H1 (cell line): ENCODE results near the gene TSKU. TPM values are rescaled to one million over a fixed set of nuclear protein-coding genes. Genes with fewer than 3 reads are reported as not detected.
A peak's percentile ranks its signal among the peaks of the same experiment; 100 is the strongest.

Experiments
- CTCF ChIA-PET: fragments of 300-600 bp; sonication (Branson Sonifier 250); formaldehyde crosslinking; loops from one replicate; lab custom pipeline; 2021; ENCODE audit not compliant: partially characterized antibody; lab: Charles Lee
- POLR2A ChIA-PET: fragments of 300-600 bp; sonication (Branson Sonifier 250); formaldehyde crosslinking; loops from one replicate; lab custom pipeline; 2021; ENCODE audit warnings: inconsistent platforms; ENCODE audit not compliant: partially characterized antibody; lab: Charles Lee
- DNase-seq, 2 experiments: peaks; one replicate each; pipeline versions ENCODE4 v3.0.0 to v3.0.0-alpha.2; 2010 to 2022; ENCODE audit warnings: low spot score in 2 of 2, low read depth in 1 of 2, mixed read lengths in 1 of 2
- FAIRE-seq: peaks from 2 replicates; lab custom pipeline; 2011; peaks lifted over from hg19 to GRCh38; lab: Jason Lieb, UNC
- H2AFZ ChIP-seq: 2 replicates; pipeline ENCODE4 v1.8.1; 2012; ENCODE audit warnings: low read length, inconsistent platforms
- H2AK5ac ChIP-seq: 2 replicates; pipeline ENCODE4 v1.6.1; 2013; ENCODE audit warnings: low read depth, low read length
- H2BK120ac ChIP-seq: replicated peaks from 2 replicates; pipeline ENCODE3; 2013; ENCODE audit warnings: low read depth, low read length, inconsistent platforms
- H2BK12ac ChIP-seq: 2 replicates; pipeline ENCODE4 v1.6.1; 2013; ENCODE audit warnings: low read depth, low read length
- H2BK15ac ChIP-seq: 2 replicates; pipeline ENCODE4 v1.6.1; 2013; ENCODE audit warnings: low read length
- H2BK20ac ChIP-seq: 2 replicates; pipeline ENCODE4 v1.6.1; 2013; ENCODE audit warnings: low read length
- H2BK5ac ChIP-seq: 2 replicates; pipeline ENCODE4 v1.6.1; 2013; ENCODE audit warnings: low read depth, low read length
- H3K14ac ChIP-seq: 2 replicates; pipeline ENCODE4 v1.6.1; 2013; ENCODE audit warnings: inconsistent platforms; ENCODE audit not compliant: insufficient read length
- H3K18ac ChIP-seq: 2 replicates; pipeline ENCODE4 v1.6.1; 2013; ENCODE audit warnings: low read length; ENCODE audit errors: extremely low read depth
- H3K23ac ChIP-seq: 2 replicates; pipeline ENCODE4 v1.6.1; 2013; ENCODE audit warnings: inconsistent platforms; ENCODE audit not compliant: insufficient read length
- H3K23me2 ChIP-seq: 2 replicates; pipeline ENCODE4 v1.6.1; 2013; ENCODE audit warnings: low read depth, low read length
- H3K27ac ChIP-seq: 2 replicates; pipeline ENCODE4 v1.6.1; 2011; ENCODE audit warnings: low read depth, low read length, inconsistent platforms
- H3K27me3 ChIP-seq, 4 experiments: replicated peaks in 1 of 4; 1 replicate in 1 of 4; 2 replicates in 3 of 4; pipeline versions ENCODE4 v1.6.1 to v1.8.1; 2011 to 2013; ENCODE audit warnings: low read length in 3 of 4, mild to moderate bottlenecking in 3 of 4, inconsistent platforms in 2 of 4, mixed read lengths in 2 of 4, moderate library complexity in 1 of 4; ENCODE audit not compliant: control insufficient read depth in 3 of 4, insufficient read depth in 3 of 4; ENCODE audit errors: extremely low read depth in 1 of 4
- H3K36me3 ChIP-seq, 4 experiments: 2 replicates each; pipeline versions ENCODE4 v1.6.1 to v1.8.1; 2011 to 2013; ENCODE audit warnings: mild to moderate bottlenecking in 4 of 4, low read length in 3 of 4, moderate library complexity in 2 of 4, control low read depth in 1 of 4, inconsistent platforms in 1 of 4; ENCODE audit not compliant: insufficient read depth in 4 of 4, control insufficient read depth in 2 of 4
- H3K4ac ChIP-seq: replicated peaks from 2 replicates; pipeline ENCODE3; 2013; ENCODE audit warnings: low read length, low read depth, mixed read lengths, inconsistent platforms; ENCODE audit not compliant: insufficient read length
- H3K4me1 ChIP-seq, 4 experiments: replicated peaks in 1 of 4; 1 replicate in 1 of 4; 2 replicates in 3 of 4; pipeline versions ENCODE4 v1.6.1 to v1.8.1; 2011 to 2013; ENCODE audit warnings: low read length in 3 of 4, inconsistent platforms in 2 of 4, mixed read lengths in 1 of 4; ENCODE audit not compliant: insufficient read depth in 4 of 4, control insufficient read depth in 3 of 4
- H3K4me2 ChIP-seq, 2 experiments: 2 replicates each; pipeline versions ENCODE4 v1.6.1 to v1.8.1; 2011 to 2013; ENCODE audit warnings: low read depth in 2 of 2, low read length in 2 of 2, control low read depth in 1 of 2, inconsistent platforms in 1 of 2, mild to moderate bottlenecking in 1 of 2; ENCODE audit not compliant: insufficient read depth in 1 of 2
- H3K4me3 ChIP-seq, 4 experiments: fragments of 200-600, 300-600 bp in 1 of 4; sonication (generic), shearing (Covaris generic), sonication (Bioruptor Twin) in 1 of 4; 2 replicates each; pipeline versions ENCODE4 v1.5.1 to v1.8.1; 2011 to 2016; ENCODE audit warnings: low read length in 4 of 4, low read depth in 3 of 4, control low read depth in 2 of 4, inconsistent platforms in 2 of 4, mild to moderate bottlenecking in 2 of 4, mixed read lengths in 1 of 4, moderate library complexity in 1 of 4; ENCODE audit not compliant: insufficient read depth in 2 of 4; ENCODE audit errors: extremely low read depth in 1 of 4
- H3K56ac ChIP-seq: replicated peaks from 2 replicates; pipeline ENCODE3; 2013; ENCODE audit warnings: low read depth, mild to moderate bottlenecking, mixed read lengths, low read length, inconsistent platforms; ENCODE audit not compliant: insufficient read length
- H3K79me1 ChIP-seq: 2 replicates; pipeline ENCODE4 v1.6.1; 2013; ENCODE audit warnings: low read depth, low read length, control low read depth
- H3K79me2 ChIP-seq, 2 experiments: 2 replicates each; pipeline versions ENCODE4 v1.6.1 to v1.8.1; 2012 to 2013; ENCODE audit warnings: low read length in 2 of 2, mild to moderate bottlenecking in 2 of 2, inconsistent platforms in 1 of 2; ENCODE audit not compliant: insufficient read depth in 2 of 2, control insufficient read depth in 1 of 2
- H3K9ac ChIP-seq, 4 experiments: replicated peaks in 1 of 4; 1 replicate in 1 of 4; 2 replicates in 3 of 4; pipeline versions ENCODE4 v1.6.1 to v1.8.1; 2011 to 2013; ENCODE audit warnings: low read depth in 3 of 4, low read length in 3 of 4, control low read depth in 2 of 4, mild to moderate bottlenecking in 2 of 4, moderate library complexity in 2 of 4, inconsistent platforms in 1 of 4; ENCODE audit errors: extremely low read depth in 1 of 4
- H3K9me3 ChIP-seq, 2 experiments: 2 replicates each; pipeline versions ENCODE4 v1.6.1 to v1.8.1; 2012 to 2013; ENCODE audit warnings: mild to moderate bottlenecking in 2 of 2, moderate library complexity in 2 of 2, control low read depth in 1 of 2, inconsistent platforms in 1 of 2, low read depth in 1 of 2, low read length in 1 of 2, mixed read lengths in 1 of 2; ENCODE audit not compliant: insufficient read depth in 2 of 2
- H4K20me1 ChIP-seq, 2 experiments: replicated peaks in 1 of 2; 2 replicates each; pipeline versions ENCODE3 to v1.8.1; 2011 to 2013; ENCODE audit warnings: inconsistent platforms in 2 of 2, low read length in 2 of 2, mild to moderate bottlenecking in 1 of 2; ENCODE audit not compliant: insufficient read depth in 2 of 2, control insufficient read depth in 1 of 2
- H4K5ac ChIP-seq: 2 replicates; pipeline ENCODE4 v1.6.1; 2013; ENCODE audit warnings: low read length, low read depth, mixed read lengths, inconsistent platforms; ENCODE audit not compliant: insufficient read length
- H4K8ac ChIP-seq: 2 replicates; pipeline ENCODE4 v1.8.0; 2013; ENCODE audit warnings: mild to moderate bottlenecking, moderate library complexity, low read length, inconsistent platforms; ENCODE audit not compliant: insufficient read depth; ENCODE audit errors: extremely low read depth
- H4K91ac ChIP-seq: replicated peaks from 2 replicates; pipeline ENCODE3; 2013; ENCODE audit warnings: low read length, mixed read lengths, inconsistent platforms; ENCODE audit not compliant: insufficient read length
- RNF2 ChIP-seq: fragments of 200-900, 300-1000 bp; sonication (generic); IDR thresholded peaks from 2 replicates; pipeline ENCODE4 v1.7.1; 2016; ENCODE audit warnings: borderline replicate concordance, low read depth, mild to moderate bottlenecking, antibody characterized with exemption, low read length; ENCODE audit not compliant: poor library complexity, severe bottlenecking; ENCODE audit errors: missing control alignments
- RXRA ChIP-seq: IDR thresholded peaks from 2 replicates; pipeline ENCODE4 v1.6.1; 2011; ENCODE audit warnings: low read depth, mild to moderate bottlenecking, low read length, moderate library complexity; ENCODE audit not compliant: insufficient read depth
- SRF ChIP-seq: IDR thresholded peaks from 2 replicates; pipeline ENCODE4 v1.6.1; 2011; ENCODE audit warnings: mild to moderate bottlenecking, low read depth, low read length, moderate library complexity
- WGBS, 2 experiments: shearing (Covaris generic) in 1 of 2; methylation state at CpG; one replicate each; pipeline versions ENCODE4 v1.1.6 to v1.1.7; 2013 to 2015; ENCODE audit warnings: low lambda C conversion rate in 2 of 2, mixed read lengths in 2 of 2, inconsistent platforms in 1 of 2, low coverage in 1 of 2, missing lambda C conversion rate in 1 of 2; ENCODE audit not compliant: insufficient replicate concordance in 2 of 2, insufficient coverage in 1 of 2, insufficient read length in 1 of 2; ENCODE audit errors: extremely low coverage in 1 of 2, missing lambda C conversion rate in 1 of 2; 5-methylcytosine and 5-hydroxymethylcytosine counted together
- polyA plus RNA-seq, 7 experiments: library from polyadenylated mRNA; depleted of rRNA in 3 of 7; stranded (reverse) in 5 of 7; unstranded in 2 of 7; fragments of >200 nt in 5 of 7; fragments of 200-250 nt in 2 of 7; gene quantifications; 1 replicate in 5 of 7; 2 replicates in 1 of 7; 4 replicates in 1 of 7; pipeline versions ENCODE4 v1.2.1 to v1.2.3, GENCODE V29; 2011 to 2013; ENCODE audit warnings: missing spikeins in 2 of 7, mixed read lengths in 2 of 7
- total RNA-seq: library from RNA; stranded (reverse); fragmentation: NEBNext Ultra II Directional; extraction: Animal tissue kit (Norgen Biotek cat#: 25700); gene quantifications from 2 replicates; pipeline ENCODE4 v1.2.1, GENCODE V29; 2021

Gene TSKU
- total and polyA plus RNA-seq, 2 of the 8 experiments (the other 6 are each of a cell fraction or from before 2014, with no cell fraction given) = 22.8 to 28.4 TPM

DNA sequence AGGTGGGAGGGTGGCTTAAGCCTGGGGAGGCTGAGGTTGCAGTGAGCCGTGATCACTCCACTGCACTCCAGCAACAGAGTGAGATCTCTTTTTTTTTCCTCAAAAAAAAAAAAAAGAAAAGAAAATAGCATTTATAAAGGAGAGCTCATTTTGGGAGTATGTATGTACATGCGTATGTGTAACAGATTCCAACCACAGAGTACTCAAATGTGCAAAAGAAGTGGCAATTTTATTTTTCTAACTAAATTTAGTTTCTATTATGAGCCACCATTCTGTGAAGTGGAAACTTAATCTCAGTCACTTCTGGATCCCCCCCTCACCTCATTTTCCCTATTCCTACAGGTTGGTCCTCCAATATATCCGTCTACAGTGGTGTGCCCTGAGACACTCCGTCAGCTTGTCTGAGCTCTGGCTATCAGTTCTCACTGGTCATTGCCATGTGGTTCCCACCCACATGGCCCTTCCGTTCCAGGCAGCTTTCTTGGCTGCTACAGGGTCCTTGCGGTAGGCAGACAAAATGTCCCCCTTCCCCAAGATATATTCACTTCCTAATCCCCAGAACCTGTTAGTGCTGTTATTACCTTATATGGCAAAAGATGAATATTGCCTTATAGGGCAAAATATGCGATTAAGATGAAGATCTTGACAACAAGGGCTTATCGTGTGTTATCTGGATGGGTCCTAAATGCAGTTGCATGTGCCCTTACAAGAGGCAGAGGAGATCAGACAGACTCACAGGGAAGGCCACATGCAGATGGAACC lies 35.8 kb upstream of the TSKU start:
- Histone ChIP-seq H2BK15ac (no peak overlapping the region), H3K4me3 (no peak overlapping the region), H3K4me1 (peaks cover 0 to 11% (median 3%) of the 10 kb centered on the region in 4 experiments; a peak in 5 of 7 replicates), H2AFZ (peak overlapping the region; percentile 73; the same call in 1 of the 2 replicates), H3K36me3 (no peaks in the 10 kb centered on the region), H3K23ac (no peak overlapping the region), H3K56ac (no peak overlapping the region), H3K4me2 (no peak overlapping the region), H2BK12ac (0 out of 2 replicates have a peak overlapping the region, but pooled peaks have one; percentile 55), H3K4ac (no peak overlapping the region), H3K9me3 (no peaks in the 10 kb centered on the region), H3K27me3 (no peaks in the 10 kb centered on the region), H2BK120ac (no peak overlapping the region), H3K79me1 (no peaks in the 10 kb centered on the region), H3K9ac (no peak overlapping the region), H4K8ac (no peak overlapping the region), H3K27ac (no peak overlapping the region), H3K23me2 (no peaks in the 10 kb centered on the region), H3K79me2 (no peaks in the 10 kb centered on the region), H3K18ac (no peak overlapping the region; the same call in 1 of the 2 replicates), H2AK5ac (peak overlapping the region; percentile 80; the same call in 1 of the 2 replicates), H4K20me1 (no peaks in the 10 kb centered on the region), H4K5ac (no peak overlapping the region)
- POLR2A ChIA-PET = interaction anchor here (0.9 to 1.5 kb wide), 3 partner anchors 9 to 51 kb away, joined by 3 to 6 read pairs (median 3); partner anchors contain the start of gene TSKU
- FAIRE-seq = no peak
- WGBS, 2 experiments = 87% methylated on average over 8 of the region's 8 CpGs; no CpG with 5 or more reads in 1 of the 2 experiments
- CTCF ChIA-PET = interaction anchor here (0.7 to 3.2 kb wide), 9 partner anchors 11 to 283 kb away, joined by 3 to 18 read pairs (median 4); no protein-coding TSS in a partner anchor
- DNase-seq = no peak
- TF ChIP-seq RXRA (no peak), SRF (peak; percentile 72; the same call in 1 of the 2 replicates), RNF2 (no peak)
- TF ChIP-seq, all 59 proteins: peak for 1
- Histone ChIP-seq H4K91ac (no peak overlapping the region), H2BK20ac (0 out of 2 replicates have a peak overlapping the region, but pooled peaks have one; percentile 35), H3K14ac (no peak overlapping the region), H2BK5ac (no peak overlapping the region)
